ENCODE results near the gene DNAJB4. TPM values are rescaled to one million over a fixed set of nuclear protein-coding genes. Genes with fewer than 3 reads are reported as not detected.
A peak's percentile ranks its signal among the peaks of the same experiment; 100 is the strongest.

DNAJB4 gene
- total RNA-seq, 3 donors from 2014 or later (not counting 1 experiment from before 2014, with no cell fraction given), result 26.8 to 30.7 (median 28.2) TPM

DNA sequence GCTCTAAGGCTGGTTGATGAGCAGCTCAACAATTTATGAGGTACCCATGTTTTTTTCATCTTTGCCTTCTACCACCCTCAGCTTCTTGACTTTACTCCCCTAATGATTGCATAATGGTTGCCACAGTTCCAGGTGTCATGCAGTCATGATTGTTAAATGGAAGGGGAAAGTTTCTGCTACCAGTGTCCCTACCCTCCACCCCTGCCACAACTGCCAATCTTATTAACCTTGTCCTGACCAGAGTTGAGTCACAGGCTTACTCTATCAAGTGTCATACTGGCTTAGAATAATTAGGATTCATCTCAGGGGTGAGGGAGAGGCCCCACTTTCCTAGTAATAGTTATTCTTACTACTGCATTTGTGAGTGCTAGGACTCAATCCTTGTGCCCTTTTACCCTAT is 17.9 kb upstream of the DNAJB4 start:
- peaks cover 17 to 30% of the 10 kb centered on the region in 2 donors for H3K4me1 Mint-ChIP-seq
- no peak for ATAC-seq
- intact Hi-C loops (cut with micrococcal nuclease), result no loop called here

GRCh38 chr1:77987919-77988318 is 16.8 kb upstream of the DNAJB4 start:
- Histone ChIP-seq H3K36me3 (ENCODE audit: control insufficient read depth, insufficient read depth, low read length) (peaks cover 2% of the 10 kb centered on the region), H3K4me3 (ENCODE audit: low read length) (no peak overlapping the region), H3K27ac (ENCODE audit: low read length) (no peak overlapping the region), H3K4me1 (ENCODE audit: control insufficient read depth, insufficient read depth, low read length) (no peaks in the 10 kb centered on the region), H3K9me3 (ENCODE audit: control insufficient read depth, insufficient read depth, low read length) (no peaks in the 10 kb centered on the region), H3K27me3 (ENCODE audit: control insufficient read depth, insufficient read depth, low read length) (no peaks in the 10 kb centered on the region)
- intact Hi-C loops (cut with micrococcal nuclease), result no loop called here
- Mint-ChIP-seq H3K27me3 (ENCODE audit: low read depth in 2 of 2) (no peaks in the 10 kb centered on the region), H3K4me3 (no peak overlapping the region), H3K27ac (peak overlapping the region in 1 of 2 donors; percentile 12), H3K36me3 (no peaks in the 10 kb centered on the region), H3K4me1 (peaks cover 17 to 30% of the 10 kb centered on the region in 2 donors), H3K9me3 (no peaks in the 10 kb centered on the region)
- ATAC-seq (no peak), DNase-seq (no peak)
- WGBS (ENCODE audit: insufficient coverage), result 98% methylated on average over 2 of the region's 2 CpGs
- TF ChIP-seq, protein P1, sequence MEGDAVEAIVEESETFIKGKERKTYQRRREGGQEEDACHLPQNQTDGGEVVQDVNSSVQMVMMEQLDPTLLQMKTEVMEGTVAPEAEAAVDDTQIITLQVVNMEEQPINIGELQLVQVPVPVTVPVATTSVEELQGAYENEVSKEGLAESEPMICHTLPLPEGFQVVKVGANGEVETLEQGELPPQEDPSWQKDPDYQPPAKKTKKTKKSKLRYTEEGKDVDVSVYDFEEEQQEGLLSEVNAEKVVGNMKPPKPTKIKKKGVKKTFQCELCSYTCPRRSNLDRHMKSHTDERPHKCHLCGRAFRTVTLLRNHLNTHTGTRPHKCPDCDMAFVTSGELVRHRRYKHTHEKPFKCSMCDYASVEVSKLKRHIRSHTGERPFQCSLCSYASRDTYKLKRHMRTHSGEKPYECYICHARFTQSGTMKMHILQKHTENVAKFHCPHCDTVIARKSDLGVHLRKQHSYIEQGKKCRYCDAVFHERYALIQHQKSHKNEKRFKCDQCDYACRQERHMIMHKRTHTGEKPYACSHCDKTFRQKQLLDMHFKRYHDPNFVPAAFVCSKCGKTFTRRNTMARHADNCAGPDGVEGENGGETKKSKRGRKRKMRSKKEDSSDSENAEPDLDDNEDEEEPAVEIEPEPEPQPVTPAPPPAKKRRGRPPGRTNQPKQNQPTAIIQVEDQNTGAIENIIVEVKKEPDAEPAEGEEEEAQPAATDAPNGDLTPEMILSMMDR (IDR thresholded peaks at IDR 0.05), result no peak

More for the DNA sequence above, 17.9 kb upstream of the DNAJB4 start:
- no peak overlapping the region for H3K27ac Mint-ChIP-seq
- no peak for DNase-seq
- H3K27me3 Mint-ChIP-seq (ENCODE audit: low read depth in 2 of 2), result no peaks in the 10 kb centered on the region
- TF ChIP-seq, protein P1 (IDR thresholded peaks at IDR 0.05), result no peak
- H3K4me3 Mint-ChIP-seq, result no peak overlapping the region
- Histone ChIP-seq H3K4me3 (ENCODE audit: low read length) (no peak overlapping the region), H3K4me1 (ENCODE audit: control insufficient read depth, insufficient read depth, low read length) (no peaks in the 10 kb centered on the region), H3K27ac (ENCODE audit: low read length) (no peak overlapping the region), H3K9me3 (ENCODE audit: control insufficient read depth, insufficient read depth, low read length) (no peaks in the 10 kb centered on the region), H3K27me3 (ENCODE audit: control insufficient read depth, insufficient read depth, low read length) (no peaks in the 10 kb centered on the region), H3K36me3 (ENCODE audit: control insufficient read depth, insufficient read depth, low read length) (peaks cover 2% of the 10 kb centered on the region)
- no peaks in the 10 kb centered on the region for H3K9me3 Mint-ChIP-seq
- no peaks in the 10 kb centered on the region for H3K36me3 Mint-ChIP-seq

GRCh38 chr1:77989744-77990143 is 15.0 kb upstream of the DNAJB4 start:
- intact Hi-C loops (cut with micrococcal nuclease), result no loop called here
- peaks cover 2% of the 10 kb centered on the region for H3K36me3 ChIP-seq (ENCODE audit: control insufficient read depth, insufficient read depth, low read length)
- Mint-ChIP-seq H3K27me3 (ENCODE audit: low read depth in 2 of 2) (no peaks in the 10 kb centered on the region), H3K4me1 (peaks cover 11 to 25% of the 10 kb centered on the region in 2 donors), H3K9me3 (no peaks in the 10 kb centered on the region), H3K36me3 (no peaks in the 10 kb centered on the region), H3K27ac (no peak overlapping the region), H3K4me3 (no peak overlapping the region)
- 100% methylated on average over 2 of the region's 2 CpGs for WGBS (ENCODE audit: insufficient coverage)
- DNase-seq (no peak), ATAC-seq (no peak)
- H3K27me3 ChIP-seq (ENCODE audit: control insufficient read depth, insufficient read depth, low read length), result no peaks in the 10 kb centered on the region
- H3K4me1 ChIP-seq (ENCODE audit: control insufficient read depth, insufficient read depth, low read length), result no peaks in the 10 kb centered on the region
- no peak overlapping the region for H3K27ac ChIP-seq (ENCODE audit: low read length)
- no peaks in the 10 kb centered on the region for H3K9me3 ChIP-seq (ENCODE audit: control insufficient read depth, insufficient read depth, low read length)
- H3K4me3 ChIP-seq (ENCODE audit: low read length), result no peak overlapping the region
- TF ChIP-seq, protein P1 (IDR thresholded peaks at IDR 0.05), result no peak

GRCh38 chr1:77990629-77991204 is 14.0 kb upstream of the DNAJB4 start:
- no peaks in the 10 kb centered on the region for H3K36me3 Mint-ChIP-seq
- intact Hi-C loops (cut with micrococcal nuclease), result no loop called here
- H3K4me3 ChIP-seq (ENCODE audit: low read length), result no peak overlapping the region
- TF ChIP-seq, protein P1 (IDR thresholded peaks at IDR 0.05), result no peak
- ATAC-seq (no peak), DNase-seq (no peak)
- no peaks in the 10 kb centered on the region for H3K9me3 Mint-ChIP-seq
- peaks cover 11 to 25% of the 10 kb centered on the region in 2 donors for H3K4me1 Mint-ChIP-seq
- H3K36me3 ChIP-seq (ENCODE audit: control insufficient read depth, insufficient read depth, low read length), result peaks cover 2% of the 10 kb centered on the region
- no peak overlapping the region for H3K27ac Mint-ChIP-seq
- no peaks in the 10 kb centered on the region for H3K27me3 ChIP-seq (ENCODE audit: control insufficient read depth, insufficient read depth, low read length)
- WGBS (ENCODE audit: insufficient coverage), result 88% methylated on average over 3 of the region's 3 CpGs
- no peaks in the 10 kb centered on the region for H3K27me3 Mint-ChIP-seq (ENCODE audit: low read depth in 2 of 2)
- no peak overlapping the region for H3K27ac ChIP-seq (ENCODE audit: low read length)
- H3K9me3 ChIP-seq (ENCODE audit: control insufficient read depth, insufficient read depth, low read length), result no peaks in the 10 kb centered on the region
- H3K4me1 ChIP-seq (ENCODE audit: control insufficient read depth, insufficient read depth, low read length), result no peaks in the 10 kb centered on the region
- no peak overlapping the region for H3K4me3 Mint-ChIP-seq
